A673 (cell line): ENCODE results near the gene EFCAB8. TPM values are rescaled to one million over a fixed set of nuclear protein-coding genes. Genes with fewer than 3 reads are reported as not detected.
"Not testable (repeated sequence)": the region's sequence is repeated elsewhere in the genome, so short reads cannot be mapped to it uniquely, and the experiment has no call there.

ENCODE experiments used
- BruUV-seq: library from RNA; stranded (reverse); fragments of 400-500 nt; replicated peaks from 2 replicates; lab custom pipeline; 2021; lab: Mats Ljungman, UMichigan
- CTCF ChIA-PET: fragments of 300-600 bp; sonication (Branson Sonifier 250); formaldehyde crosslinking; loops from one replicate; lab custom pipeline; 2022; ENCODE audit warnings: antibody characterized with exemption; lab: Charles Lee
- POLR2A ChIA-PET: fragments of 300-600 bp; sonication (Branson Sonifier 250); formaldehyde crosslinking; loops from one replicate; lab custom pipeline; 2022; ENCODE audit warnings: antibody characterized with exemption; ENCODE audit not compliant: low non-redundant PET; lab: Charles Lee
- DNase-seq: peaks from one replicate; pipeline ENCODE4 v3.0.0-alpha.2; 2015; ENCODE audit warnings: low spot score
- H3K27ac ChIP-seq: fragments of 200-600 bp; sonication (generic); 2 replicates; pipeline ENCODE4 v1.5.1; 2016; ENCODE audit warnings: mixed run types, low read depth, mild to moderate bottlenecking, mixed read lengths, antibody characterized with exemption, low read length; ENCODE audit not compliant: poor library complexity, severe bottlenecking
- H3K27me3 ChIP-seq: fragments of 200-600 bp; sonication (generic); replicated peaks from 2 replicates; pipeline ENCODE4 v1.6.1; 2017; ENCODE audit warnings: mixed run types, low read depth, mild to moderate bottlenecking, mixed read lengths, antibody characterized with exemption, low read length; ENCODE audit not compliant: insufficient read depth, poor library complexity
- H3K36me3 ChIP-seq: fragments of 200-600 bp; sonication (generic); 2 replicates; pipeline ENCODE4 v1.6.1; 2016; ENCODE audit warnings: mixed run types, mild to moderate bottlenecking, mixed read lengths, antibody characterized with exemption, low read length; ENCODE audit not compliant: insufficient read depth, poor library complexity, severe bottlenecking
- H3K4me1 ChIP-seq: fragments of 200-600 bp; sonication (generic); 2 replicates; pipeline ENCODE4 v1.6.1; 2017; ENCODE audit warnings: mixed run types, mild to moderate bottlenecking, mixed read lengths, antibody characterized with exemption, low read length; ENCODE audit not compliant: insufficient read depth, poor library complexity, severe bottlenecking
- H3K4me3 ChIP-seq: fragments of 200-600 bp; sonication (generic); 2 replicates; pipeline ENCODE4 v1.5.1; 2016; ENCODE audit warnings: low read depth, mixed run types, mild to moderate bottlenecking, mixed read lengths, low read length; ENCODE audit not compliant: poor library complexity, severe bottlenecking
- H3K9me3 ChIP-seq: fragments of 200-600 bp; sonication (generic); 2 replicates; pipeline ENCODE4 v1.6.1; 2016; ENCODE audit warnings: mixed run types, low read depth, mild to moderate bottlenecking, mixed read lengths, antibody characterized with exemption, low read length; ENCODE audit not compliant: poor library complexity, severe bottlenecking
- CTCF ChIP-seq: fragments of 300-800, 200-600 bp; sonication (generic); conservative IDR thresholded peaks from 2 replicates; pipeline ENCODE4 v1.5.1; 2017; ENCODE audit warnings: low read depth, mild to moderate bottlenecking, antibody characterized with exemption, low read length, moderate library complexity, mixed read lengths
- EZH2 ChIP-seq: fragments of 200-600 bp; sonication (generic); IDR thresholded peaks from 2 replicates; pipeline ENCODE4 v1.6.1; 2017; ENCODE audit warnings: borderline replicate concordance, low read depth, mild to moderate bottlenecking, mixed read lengths, antibody characterized with exemption, low read length; ENCODE audit not compliant: poor library complexity, severe bottlenecking
- intact Hi-C: fragments of 100-400 bp; cut with micrococcal nuclease; formaldehyde crosslinking; loops from one replicate; pipeline ENCODE4 v1.10.0; 2022; ENCODE audit not compliant: unreplicated experiment
- total RNA-seq: library from RNA; stranded (reverse); gene quantifications from 2 replicates; pipeline ENCODE4 v1.2.3, GENCODE V29; 2021

EFCAB8 gene
- total RNA-seq, 1 experiment from 2014 or later = not detected

- intact Hi-C loops = no loop called here
- Histone ChIP-seq H3K27ac (no peak overlapping the region), H3K36me3 (no peaks in the 10 kb centered on the region), H3K4me3 (no peak overlapping the region), H3K27me3 (no peaks in the 10 kb centered on the region), H3K9me3 (no peaks in the 10 kb centered on the region), H3K4me1 (no peaks in the 10 kb centered on the region)
- BruUV-seq = no TSS peak
- CTCF ChIA-PET = no interaction called here
- no peak for DNase-seq
- TF ChIP-seq CTCF (no peak), EZH2 (no peak)
- POLR2A ChIA-PET = no interaction called here
Measured at GRCh38 chr20:32973077-32973717, 114.5 kb downstream of the EFCAB8 start.

GRCh38 chr20:32974204-32975064 lies 115.7 kb downstream of the EFCAB8 start:
- intact Hi-C loops, BruUV-seq, H3K27me3 ChIP-seq, H3K36me3 ChIP-seq, H3K4me3 ChIP-seq, DNase-seq, POLR2A ChIA-PET, H3K9me3 ChIP-seq, H3K27ac ChIP-seq, CTCF ChIA-PET, H3K4me1 ChIP-seq: not testable (repeated sequence)

- H3K4me1 ChIP-seq, POLR2A ChIA-PET, DNase-seq, H3K27me3 ChIP-seq, H3K27ac ChIP-seq, BruUV-seq, H3K9me3 ChIP-seq, H3K4me3 ChIP-seq, intact Hi-C loops, H3K36me3 ChIP-seq, CTCF ChIA-PET: not testable (repeated sequence)
Measured at GRCh38 chr20:32975121-32975520, 116.4 kb downstream of the EFCAB8 start.

DNA sequence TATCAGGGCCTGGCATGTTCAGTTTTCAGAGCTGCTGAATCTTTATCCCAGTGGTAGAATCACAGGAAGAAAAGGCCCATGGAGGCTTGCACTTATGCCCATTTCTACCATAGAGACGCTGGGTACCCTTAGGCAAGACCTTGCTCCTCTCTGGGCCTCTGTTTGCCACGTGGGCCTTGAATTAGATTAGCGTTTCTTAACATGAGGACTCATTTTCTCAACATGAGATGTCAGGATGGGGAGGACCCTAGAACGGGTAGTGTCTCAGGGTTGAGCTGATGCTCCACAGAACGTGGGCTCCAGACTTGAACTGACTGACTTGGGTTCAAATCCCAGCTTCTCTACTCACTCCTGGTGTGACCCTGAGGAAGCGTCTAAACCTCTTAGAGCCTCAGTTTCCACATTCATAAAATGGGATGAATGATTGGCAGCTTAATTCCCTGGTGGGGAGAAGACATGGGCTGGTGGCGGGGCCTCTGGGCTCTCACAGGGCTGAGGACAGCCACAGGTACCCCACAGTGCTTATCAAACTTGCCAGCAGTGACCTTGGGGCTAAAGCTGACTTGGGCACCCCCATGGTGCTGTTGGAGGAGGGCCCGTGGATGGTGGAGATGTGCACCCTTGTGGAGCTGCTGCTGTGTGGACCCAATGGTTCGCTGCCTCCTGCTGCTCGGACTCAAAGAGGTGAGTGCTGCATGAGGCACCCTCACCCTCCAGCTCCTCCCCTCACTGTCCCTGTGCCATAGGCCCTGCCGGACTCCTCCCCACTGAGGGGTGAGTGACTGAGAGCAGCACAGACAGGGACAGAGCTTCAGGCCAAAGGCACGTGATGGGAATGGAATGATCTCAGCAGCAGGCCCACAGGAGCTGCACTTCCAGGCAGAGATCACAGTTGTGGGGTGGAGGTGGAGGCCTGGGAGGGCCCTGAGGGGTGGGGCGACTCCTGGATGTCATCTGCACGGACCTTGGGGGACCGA lies 117.3 kb downstream of the EFCAB8 start:
- CTCF ChIA-PET = no interaction called here
- Histone ChIP-seq H3K27me3 (no peaks in the 10 kb centered on the region), H3K4me1 (no peaks in the 10 kb centered on the region), H3K36me3 (no peaks in the 10 kb centered on the region), H3K4me3 (no peak overlapping the region), H3K9me3 (no peaks in the 10 kb centered on the region), H3K27ac (no peak overlapping the region)
- BruUV-seq = no TSS peak
- no peak for DNase-seq
- intact Hi-C loops = no loop called here
- TF ChIP-seq CTCF = no peak
- TF ChIP-seq EZH2 = no peak
- POLR2A ChIA-PET = no interaction called here
